HG02763 (cell line): Measurements from ENCODE around the gene CSAG1.
"Not testable (repeated sequence)": the region's sequence is repeated elsewhere in the genome, so short reads cannot be mapped to it uniquely, and the experiment has no call there.

Source experiments
- ATAC-seq: cut with Tn5 transposase; IDR thresholded peaks from one replicate; pipeline ENCODE4 v1.9.1; 2021; ENCODE audit warnings: mild to moderate bottlenecking, moderate library complexity; ENCODE audit not compliant: unreplicated experiment

The CSAG1 gene

GRCh38 chrX:152700390-152700789, 33.1 kb downstream of the CSAG1 start:
- ATAC-seq, result not testable (repeated sequence)

- not testable (repeated sequence) for ATAC-seq
Observed at GRCh38 chrX:152697952-152698931, 35.3 kb downstream of the CSAG1 start, which contains the start of gene MAGEA3. Gene MAGEA3, plus strand, starts transcription at chrX:152698794. Its CDS starts 2,039 bp downstream, at chrX:152700833.

GRCh38 chrX:152681012-152681411, 52.5 kb downstream of the CSAG1 start:
- peak; percentile 68 for ATAC-seq
